ENCODE data around the gene METTL8. TPM values are rescaled to one million over a fixed set of nuclear protein-coding genes. Genes with fewer than 3 reads are reported as not detected.

Gene METTL8
- total and polyA plus RNA-seq, 2 of the 13 experiments (the other 11 are each of a cell fraction or from before 2014, with no cell fraction given) = 18.6 to 68.2 TPM

DNA sequence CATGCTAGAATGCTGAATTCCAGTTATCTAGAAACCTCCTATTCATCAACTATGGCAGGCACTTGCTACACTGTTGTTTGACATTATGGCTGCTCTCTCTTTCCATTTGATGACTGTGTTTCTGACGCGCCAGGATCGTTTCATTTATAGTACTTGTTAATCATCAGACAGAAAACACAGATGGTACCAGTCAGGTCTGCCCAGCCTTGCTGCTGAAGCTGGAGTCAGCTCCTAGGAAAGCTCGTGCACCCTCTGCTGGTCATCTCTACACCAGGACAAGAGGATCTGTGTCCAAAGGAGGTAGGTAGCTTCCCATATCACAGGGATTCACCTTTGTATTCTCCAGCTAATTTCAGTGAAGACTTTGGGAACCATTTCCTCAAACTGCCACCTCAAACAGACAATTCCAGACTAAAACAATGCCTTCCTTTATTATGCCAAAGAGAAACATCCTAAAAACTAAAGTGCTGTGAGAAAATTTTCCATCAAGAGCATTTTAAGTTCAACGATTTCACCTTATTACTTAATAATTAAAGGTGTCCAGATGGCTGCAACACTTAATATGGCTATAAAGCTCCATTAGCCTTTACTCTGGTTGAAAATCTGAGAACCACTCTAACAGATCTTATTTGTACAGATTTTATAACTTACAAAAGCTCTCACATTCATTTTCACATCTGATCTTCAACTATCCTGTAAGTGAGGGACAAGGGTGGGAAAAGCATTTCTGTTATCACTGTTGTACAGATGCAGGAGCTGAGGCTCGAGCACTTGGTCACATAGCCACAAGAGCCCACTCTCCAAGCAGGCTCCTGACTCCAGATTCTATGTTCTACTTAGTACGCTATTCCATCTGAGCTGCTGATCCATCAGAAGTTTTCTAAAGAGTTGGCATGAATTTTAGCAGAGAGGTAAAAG, 17.5 kb downstream of the METTL8 start (continued):
- TF ChIP-seq RFX3 (CRISPR knock-in tag; IDR thresholded peaks at IDR 0.05) (no peak), ZC3H4 (CRISPR knock-in tag; IDR thresholded peaks at IDR 0.05; ENCODE audit: borderline replicate concordance) (no peak), TFDP1 (CRISPR knock-in tag; IDR thresholded peaks at IDR 0.05; ENCODE audit: borderline replicate concordance) (no peak), ZNF747 (CRISPR knock-in tag; IDR thresholded peaks at IDR 0.05; ENCODE audit: borderline replicate concordance) (no peak), MEF2D (CRISPR knock-in tag; IDR thresholded peaks at IDR 0.05) (0 out of 2 replicates have a peak, but pooled peaks have one; percentile 31), GZF1 (CRISPR knock-in tag; IDR thresholded peaks at IDR 0.05) (no peak), ZNF878 (CRISPR knock-in tag; IDR thresholded peaks at IDR 0.05) (no peak), ZNF501 (CRISPR knock-in tag; IDR thresholded peaks at IDR 0.05) (peak; percentile 69; the same call in 1 of the 2 replicates), ZNF30 (CRISPR knock-in tag; IDR thresholded peaks at IDR 0.05) (no peak), ZNF557 (CRISPR knock-in tag; IDR thresholded peaks at IDR 0.05) (no peak), CHCHD3 (CRISPR knock-in tag; IDR thresholded peaks at IDR 0.05) (no peak), CEBPZ (IDR thresholded peaks at IDR 0.05; ENCODE audit: low read length) (no peak), DR1 (CRISPR knock-in tag; IDR thresholded peaks at IDR 0.05) (no peak), FLYWCH1 (CRISPR knock-in tag; IDR thresholded peaks at IDR 0.05) (no peak), SP2 (CRISPR knock-in tag; IDR thresholded peaks at IDR 0.05) (no peak), TEAD2 (CRISPR knock-in tag; IDR thresholded peaks at IDR 0.05) (no peak), ZBTB1 (CRISPR knock-in tag; IDR thresholded peaks at IDR 0.05; ENCODE audit: borderline replicate concordance) (no peak)
- TF ChIP-seq, protein P1, sequence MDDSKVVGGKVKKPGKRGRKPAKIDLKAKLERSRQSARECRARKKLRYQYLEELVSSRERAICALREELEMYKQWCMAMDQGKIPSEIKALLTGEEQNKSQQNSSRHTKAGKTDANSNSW (CRISPR knock-in tag; IDR thresholded peaks at IDR 0.05; ENCODE audit: borderline replicate concordance) = no peak
- TF ChIP-seq, protein P2, sequence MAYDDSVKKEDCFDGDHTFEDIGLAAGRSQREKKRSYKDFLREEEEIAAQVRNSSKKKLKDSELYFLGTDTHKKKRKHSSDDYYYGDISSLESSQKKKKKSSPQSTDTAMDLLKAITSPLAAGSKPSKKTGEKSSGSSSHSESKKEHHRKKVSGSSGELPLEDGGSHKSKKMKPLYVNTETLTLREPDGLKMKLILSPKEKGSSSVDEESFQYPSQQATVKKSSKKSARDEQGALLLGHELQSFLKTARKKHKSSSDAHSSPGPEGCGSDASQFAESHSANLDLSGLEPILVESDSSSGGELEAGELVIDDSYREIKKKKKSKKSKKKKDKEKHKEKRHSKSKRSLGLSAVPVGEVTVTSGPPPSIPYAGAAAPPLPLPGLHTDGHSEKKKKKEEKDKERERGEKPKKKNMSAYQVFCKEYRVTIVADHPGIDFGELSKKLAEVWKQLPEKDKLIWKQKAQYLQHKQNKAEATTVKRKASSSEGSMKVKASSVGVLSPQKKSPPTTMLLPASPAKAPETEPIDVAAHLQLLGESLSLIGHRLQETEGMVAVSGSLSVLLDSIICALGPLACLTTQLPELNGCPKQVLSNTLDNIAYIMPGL (CRISPR knock-in tag; IDR thresholded peaks at IDR 0.05; ENCODE audit: borderline replicate concordance in 1 of 2, low read depth in 1 of 2) = peak; percentile 64 to 79; a peak in 2 of 4 replicates

Data from HepG2 (cell line).